ENCODE data around the gene PSD4.

The PSD4 gene

DNA sequence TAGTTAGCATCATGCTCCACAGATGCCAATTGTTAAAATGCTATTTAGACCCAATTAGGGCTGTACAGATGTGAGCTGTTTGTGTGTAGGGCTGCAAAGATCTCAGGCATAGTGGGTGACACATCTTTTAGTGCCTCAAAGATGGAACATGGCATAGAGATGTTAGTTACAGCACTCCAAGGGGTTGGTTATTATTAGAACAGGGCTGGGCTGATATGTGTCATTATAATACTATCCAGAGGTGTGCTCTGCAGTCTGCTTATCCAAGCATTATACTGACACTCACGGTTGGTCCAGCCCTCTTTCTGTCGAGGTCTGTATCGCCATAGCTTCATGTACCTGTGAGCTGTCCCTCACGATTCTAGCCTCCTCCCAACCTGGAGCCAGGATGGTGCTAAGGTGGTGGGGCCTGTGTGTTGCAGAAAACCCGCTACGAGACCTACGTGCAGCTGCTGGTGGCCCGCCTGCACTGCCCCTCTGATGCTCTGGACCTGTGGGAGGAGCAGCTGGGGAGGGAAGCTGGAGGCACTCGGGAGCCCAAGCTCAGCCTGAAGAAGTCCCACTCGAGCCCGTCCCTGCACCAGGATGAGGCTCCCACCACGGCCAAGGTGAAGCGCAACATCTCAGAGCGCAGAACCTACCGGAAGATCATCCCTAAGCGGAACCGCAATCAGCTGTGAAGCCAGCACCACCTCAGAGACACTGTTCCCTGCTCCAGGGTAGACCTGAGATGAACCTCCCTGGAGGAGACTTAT, 27.1 kb downstream of the PSD4 start:
- TF ChIP-seq, protein P1, sequence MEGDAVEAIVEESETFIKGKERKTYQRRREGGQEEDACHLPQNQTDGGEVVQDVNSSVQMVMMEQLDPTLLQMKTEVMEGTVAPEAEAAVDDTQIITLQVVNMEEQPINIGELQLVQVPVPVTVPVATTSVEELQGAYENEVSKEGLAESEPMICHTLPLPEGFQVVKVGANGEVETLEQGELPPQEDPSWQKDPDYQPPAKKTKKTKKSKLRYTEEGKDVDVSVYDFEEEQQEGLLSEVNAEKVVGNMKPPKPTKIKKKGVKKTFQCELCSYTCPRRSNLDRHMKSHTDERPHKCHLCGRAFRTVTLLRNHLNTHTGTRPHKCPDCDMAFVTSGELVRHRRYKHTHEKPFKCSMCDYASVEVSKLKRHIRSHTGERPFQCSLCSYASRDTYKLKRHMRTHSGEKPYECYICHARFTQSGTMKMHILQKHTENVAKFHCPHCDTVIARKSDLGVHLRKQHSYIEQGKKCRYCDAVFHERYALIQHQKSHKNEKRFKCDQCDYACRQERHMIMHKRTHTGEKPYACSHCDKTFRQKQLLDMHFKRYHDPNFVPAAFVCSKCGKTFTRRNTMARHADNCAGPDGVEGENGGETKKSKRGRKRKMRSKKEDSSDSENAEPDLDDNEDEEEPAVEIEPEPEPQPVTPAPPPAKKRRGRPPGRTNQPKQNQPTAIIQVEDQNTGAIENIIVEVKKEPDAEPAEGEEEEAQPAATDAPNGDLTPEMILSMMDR (IDR thresholded peaks at IDR 0.05; ENCODE audit: insufficient read depth, low read length, poor library complexity, severe bottlenecking), result no peak
- TF ChIP-seq EZH2phosphoT487 (conservative IDR thresholded peaks at IDR 0.05; ENCODE audit: low read length), result no peak
- Histone ChIP-seq H3K4me2 (ENCODE audit: low read depth, low read length, poor library complexity, severe bottlenecking) (no peak overlapping the region), H3K36me3 (ENCODE audit: low read length) (no peaks in the 10 kb centered on the region), H3K9ac (ENCODE audit: low read length) (no peak overlapping the region), H3K9me3 (ENCODE audit: insufficient read depth, low read length) (no peaks in the 10 kb centered on the region), H4K20me1 (ENCODE audit: low read depth, low read length) (no peaks in the 10 kb centered on the region), H3K9me2 (replicated peaks; ENCODE audit: insufficient read depth, low read length) (no peaks in the 10 kb centered on the region), H3K79me2 (ENCODE audit: insufficient read depth, low read length) (no peaks in the 10 kb centered on the region), H2AFZ (ENCODE audit: low read depth, low read length, severe bottlenecking) (no peak overlapping the region), H3K4me3 (ENCODE audit: insufficient read depth, low read length, poor library complexity, severe bottlenecking) (no peak overlapping the region), H3K27me3 (ENCODE audit: low read length) (no peaks in the 10 kb centered on the region), H3F3A (ENCODE audit: insufficient read depth) (no peaks in the 10 kb centered on the region), H3K27ac (ENCODE audit: low read depth, low read length) (no peak overlapping the region)

DNA sequence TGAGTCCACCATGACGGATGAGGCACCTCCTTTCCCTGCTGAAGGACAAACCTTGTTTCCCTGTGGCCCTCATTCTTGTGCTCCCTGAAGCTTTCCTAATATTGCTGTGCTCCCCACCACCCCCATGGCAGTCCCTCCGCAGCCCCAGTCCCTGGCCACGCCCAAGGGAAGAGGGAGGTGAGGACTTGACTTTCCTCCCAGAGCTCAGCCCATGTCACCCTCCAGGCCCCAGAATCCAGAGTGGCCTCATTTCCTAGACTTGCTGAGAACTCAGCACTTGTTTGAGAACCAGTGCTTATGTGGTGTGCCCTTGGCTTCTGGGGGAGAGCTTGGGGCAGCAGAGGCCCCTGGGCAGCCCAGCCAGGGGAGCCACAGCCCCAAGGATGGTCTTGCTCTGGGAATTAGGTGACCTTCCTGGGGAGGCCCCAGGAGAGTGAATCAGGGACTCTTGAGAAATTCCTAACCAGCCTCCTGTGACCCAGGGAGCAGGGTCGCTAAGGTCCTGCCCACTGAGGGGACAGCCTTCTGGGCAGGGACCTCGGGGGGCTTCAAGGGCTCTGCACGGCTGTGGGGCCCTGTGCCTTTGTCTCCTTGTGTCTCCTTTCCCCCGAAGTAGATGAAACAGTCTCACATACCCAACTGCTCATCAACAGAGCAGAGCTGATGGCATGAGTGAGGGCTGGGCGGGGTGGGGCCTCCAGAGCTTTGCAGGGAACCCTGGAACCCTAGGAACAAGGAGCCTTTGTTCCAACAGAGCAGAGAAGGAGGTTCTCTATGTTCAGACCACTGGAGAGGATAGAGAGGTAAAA, 27.9 kb downstream of the PSD4 start:
- H3F3A ChIP-seq (ENCODE audit: insufficient read depth), result no peaks in the 10 kb centered on the region
- no peaks in the 10 kb centered on the region for H3K9me3 ChIP-seq (ENCODE audit: insufficient read depth, low read length)
- H3K9me2 ChIP-seq (replicated peaks; ENCODE audit: insufficient read depth, low read length), result no peaks in the 10 kb centered on the region
- TF ChIP-seq, protein P1 (IDR thresholded peaks at IDR 0.05; ENCODE audit: insufficient read depth, low read length, poor library complexity, severe bottlenecking), result no peak
- no peak for TF ChIP-seq EZH2phosphoT487 (conservative IDR thresholded peaks at IDR 0.05; ENCODE audit: low read length)
- H3K27me3 ChIP-seq (ENCODE audit: low read length), result no peaks in the 10 kb centered on the region
- no peaks in the 10 kb centered on the region for H4K20me1 ChIP-seq (ENCODE audit: low read depth, low read length)
- no peak overlapping the region for H2AFZ ChIP-seq (ENCODE audit: low read depth, low read length, severe bottlenecking)
- no peak overlapping the region for H3K9ac ChIP-seq (ENCODE audit: low read length)
- no peaks in the 10 kb centered on the region for H3K36me3 ChIP-seq (ENCODE audit: low read length)
- no peak overlapping the region for H3K4me3 ChIP-seq (ENCODE audit: insufficient read depth, low read length, poor library complexity, severe bottlenecking)
- H3K4me2 ChIP-seq (ENCODE audit: low read depth, low read length, poor library complexity, severe bottlenecking), result no peak overlapping the region
- no peak overlapping the region for H3K27ac ChIP-seq (ENCODE audit: low read depth, low read length)
- no peaks in the 10 kb centered on the region for H3K79me2 ChIP-seq (ENCODE audit: insufficient read depth, low read length)

GRCh38 chr2:113202305-113203216, 28.8 kb downstream of the PSD4 start:
- Histone ChIP-seq H3K9me3 (ENCODE audit: insufficient read depth, low read length) (no peaks in the 10 kb centered on the region), H3K27me3 (ENCODE audit: low read length) (no peaks in the 10 kb centered on the region), H3K36me3 (ENCODE audit: low read length) (no peaks in the 10 kb centered on the region), H3K4me3 (ENCODE audit: insufficient read depth, low read length, poor library complexity, severe bottlenecking) (no peak overlapping the region), H3K4me2 (ENCODE audit: low read depth, low read length, poor library complexity, severe bottlenecking) (no peak overlapping the region), H4K20me1 (ENCODE audit: low read depth, low read length) (no peaks in the 10 kb centered on the region), H3K27ac (ENCODE audit: low read depth, low read length) (no peak overlapping the region), H2AFZ (ENCODE audit: low read depth, low read length, severe bottlenecking) (no peak overlapping the region), H3K9me2 (replicated peaks; ENCODE audit: insufficient read depth, low read length) (no peaks in the 10 kb centered on the region), H3K9ac (ENCODE audit: low read length) (no peak overlapping the region), H3F3A (ENCODE audit: insufficient read depth) (no peaks in the 10 kb centered on the region), H3K79me2 (ENCODE audit: insufficient read depth, low read length) (no peaks in the 10 kb centered on the region)
- TF ChIP-seq, protein P1 (IDR thresholded peaks at IDR 0.05; ENCODE audit: insufficient read depth, low read length, poor library complexity, severe bottlenecking), result no peak
- TF ChIP-seq EZH2phosphoT487 (conservative IDR thresholded peaks at IDR 0.05; ENCODE audit: low read length), result no peak
